ENCODE data around the gene GZMH. TPM values are rescaled to one million over a fixed set of nuclear protein-coding genes. Genes with fewer than 3 reads are reported as not detected.

Gene GZMH
- total and polyA plus RNA-seq, 2 donors (not counting 1 experiment from before 2014, with no cell fraction given) = 0.75 TPM; not detected in 1

GRCh38 chr14:24639905-24640304 is 30.4 kb upstream of the GZMH start:
- Histone ChIP-seq H3K27ac (ENCODE audit: low read length in 2 of 2) (no peak overlapping the region), H3K4me2 (replicated peaks; ENCODE audit: low read depth, low read length, poor library complexity, severe bottlenecking) (no peak overlapping the region), H4K20me1 (ENCODE audit: control insufficient read depth, insufficient read depth, low read length, poor library complexity, severe bottlenecking) (no peaks in the 10 kb centered on the region), H3K4me1 (ENCODE audit: control insufficient read depth in 2 of 2, insufficient read depth in 2 of 2, low read length in 2 of 2) (no peaks in the 10 kb centered on the region), H3K79me2 (ENCODE audit: control insufficient read depth, insufficient read depth, low read length) (no peaks in the 10 kb centered on the region), H3K9me3 (ENCODE audit: control extremely low read depth in 1 of 3, control insufficient read depth in 2 of 3, insufficient read depth in 1 of 3, low read length in 2 of 3) (peaks cover 0 to 6% (median 0%) of the 10 kb centered on the region in 3 donors), H3K27me3 (replicated peaks in 1 of 4; ENCODE audit: control extremely low read depth in 1 of 4, control insufficient read depth in 3 of 4, insufficient read depth in 4 of 4, low read length in 3 of 4) (no peaks in the 10 kb centered on the region), H3K36me3 (replicated peaks in 1 of 2; ENCODE audit: control extremely low read depth in 1 of 2, control insufficient read depth in 1 of 2, extremely low read depth in 1 of 2, insufficient read depth in 2 of 2, low read length in 1 of 2) (no peaks in the 10 kb centered on the region), H3K4me3 (ENCODE audit: control extremely low read depth in 1 of 5, extremely low read depth in 1 of 5, insufficient read depth in 1 of 5, low read depth in 2 of 5, low read length in 4 of 5) (no peak overlapping the region), H2AFZ (ENCODE audit: insufficient read depth, low read depth, low read length, poor library complexity, severe bottlenecking) (no peak overlapping the region), H3K9ac (ENCODE audit: low read length) (no peak overlapping the region)
- ChIA-PET POLR2A (no interaction called here), CTCF (interaction anchor here (1.1 to 1.2 kb wide), 2 partner anchors 10 to 36 kb away, joined by 3 to 4 read pairs; no protein-coding TSS in a partner anchor)
- no peaks in the 10 kb centered on the region for H3K9me3 Mint-ChIP-seq (ENCODE audit: insufficient read depth)
- no peak for ATAC-seq (ENCODE audit: low read depth)
- H3K27ac Mint-ChIP-seq = no peak overlapping the region
- DNase-seq = no peak
- H3K4me1 Mint-ChIP-seq = peaks cover 9% of the 10 kb centered on the region
- peaks cover 3% of the 10 kb centered on the region for H3K27me3 Mint-ChIP-seq
- intact Hi-C loops (cut with micrococcal nuclease) = no loop called here
- WGBS (ENCODE audit: insufficient coverage) = no CpG with 5 or more reads among the region's 3 CpGs
- TF ChIP-seq CTCF (IDR thresholded peaks at IDR 0.05) (no peak), EZH2 (IDR thresholded peaks at IDR 0.05; ENCODE audit: borderline replicate concordance, insufficient read depth, low read depth, low read length, poor library complexity, severe bottlenecking) (no peak)
- no peak overlapping the region for H3K4me3 Mint-ChIP-seq

GRCh38 chr14:24639270-24639669 is 29.8 kb upstream of the GZMH start:
- Histone ChIP-seq H3K36me3 (replicated peaks in 1 of 2; ENCODE audit: control extremely low read depth in 1 of 2, control insufficient read depth in 1 of 2, extremely low read depth in 1 of 2, insufficient read depth in 2 of 2, low read length in 1 of 2) (no peaks in the 10 kb centered on the region), H3K4me3 (ENCODE audit: control extremely low read depth in 1 of 5, extremely low read depth in 1 of 5, insufficient read depth in 1 of 5, low read depth in 2 of 5, low read length in 4 of 5) (no peak overlapping the region), H3K27me3 (replicated peaks in 1 of 4; ENCODE audit: control extremely low read depth in 1 of 4, control insufficient read depth in 3 of 4, insufficient read depth in 4 of 4, low read length in 3 of 4) (no peaks in the 10 kb centered on the region), H4K20me1 (ENCODE audit: control insufficient read depth, insufficient read depth, low read length, poor library complexity, severe bottlenecking) (no peaks in the 10 kb centered on the region), H3K79me2 (ENCODE audit: control insufficient read depth, insufficient read depth, low read length) (no peaks in the 10 kb centered on the region), H3K9ac (ENCODE audit: low read length) (no peak overlapping the region), H3K27ac (ENCODE audit: low read length in 2 of 2) (no peak overlapping the region), H3K4me1 (ENCODE audit: control insufficient read depth in 2 of 2, insufficient read depth in 2 of 2, low read length in 2 of 2) (no peaks in the 10 kb centered on the region), H3K9me3 (ENCODE audit: control extremely low read depth in 1 of 3, control insufficient read depth in 2 of 3, insufficient read depth in 1 of 3, low read length in 2 of 3) (peaks cover 0 to 6% (median 0%) of the 10 kb centered on the region in 3 donors), H2AFZ (ENCODE audit: insufficient read depth, low read depth, low read length, poor library complexity, severe bottlenecking) (no peak overlapping the region), H3K4me2 (replicated peaks; ENCODE audit: low read depth, low read length, poor library complexity, severe bottlenecking) (no peak overlapping the region)
- POLR2A ChIA-PET = no interaction called here
- no peak for ATAC-seq (ENCODE audit: low read depth)
- no peak for DNase-seq
- Mint-ChIP-seq H3K27ac (no peak overlapping the region), H3K9me3 (ENCODE audit: insufficient read depth) (no peaks in the 10 kb centered on the region), H3K4me1 (peaks cover 3% of the 10 kb centered on the region), H3K27me3 (peaks cover 3% of the 10 kb centered on the region), H3K4me3 (no peak overlapping the region)
- 100% methylated on average over 2 of the region's 3 CpGs for WGBS (ENCODE audit: insufficient coverage)
- TF ChIP-seq EZH2 (IDR thresholded peaks at IDR 0.05; ENCODE audit: borderline replicate concordance, insufficient read depth, low read depth, low read length, poor library complexity, severe bottlenecking) = no peak
- intact Hi-C loops (cut with micrococcal nuclease) = no loop called here
- CTCF ChIA-PET = no interaction called here
